ENCODE measurements around the gene RAP2C.

RAP2C gene

GRCh38 chrX:132216806-132217202 lies 2.4 kb downstream of the RAP2C start:
- H3K9me3 ChIP-seq (ENCODE audit: control insufficient read depth, insufficient read depth, low read length): no peaks in the 10 kb centered on the region
- H3K36me3 ChIP-seq (ENCODE audit: insufficient read depth, low read length): peaks cover 2% of the 10 kb centered on the region; the same call in 1 of the 2 replicates
- 0 out of 2 replicates have a peak, but pooled peaks cover 7% of the 10 kb centered on the region for H3K4me1 ChIP-seq (ENCODE audit: insufficient read depth, low read length)
- H3K9ac ChIP-seq (ENCODE audit: low read depth, low read length): peak overlapping the region; percentile 92

GRCh38 chrX:132216283-132216682 lies 3.0 kb downstream of the RAP2C start:
- H3K4me1 ChIP-seq (ENCODE audit: insufficient read depth, low read length): 0 out of 2 replicates have a peak, but pooled peaks cover 7% of the 10 kb centered on the region

GRCh38 chrX:132214518-132214917 lies 4.7 kb downstream of the RAP2C start:
- no peak overlapping the region for H3K9ac ChIP-seq (ENCODE audit: low read depth, low read length)
- H3K9me3 ChIP-seq (ENCODE audit: control insufficient read depth, insufficient read depth, low read length): no peaks in the 10 kb centered on the region
- 0 out of 2 replicates have a peak, but pooled peaks cover 6% of the 10 kb centered on the region for H3K4me1 ChIP-seq (ENCODE audit: insufficient read depth, low read length)
- peaks cover 2% of the 10 kb centered on the region; the same call in 1 of the 2 replicates for H3K36me3 ChIP-seq (ENCODE audit: insufficient read depth, low read length)

More at GRCh38 chrX:132216283-132216682, 3.0 kb downstream of the RAP2C start:
- Histone ChIP-seq H3K9me3 (ENCODE audit: control insufficient read depth, insufficient read depth, low read length) (no peaks in the 10 kb centered on the region), H3K36me3 (ENCODE audit: insufficient read depth, low read length) (peaks cover 2% of the 10 kb centered on the region; the same call in 1 of the 2 replicates), H3K9ac (ENCODE audit: low read depth, low read length) (peak overlapping the region; percentile 92)

- peaks cover 2% of the 10 kb centered on the region; the same call in 1 of the 2 replicates for H3K36me3 ChIP-seq (ENCODE audit: insufficient read depth, low read length)
- H3K9ac ChIP-seq (ENCODE audit: low read depth, low read length): no peak overlapping the region
- no peaks in the 10 kb centered on the region for H3K4me1 ChIP-seq (ENCODE audit: insufficient read depth, low read length)
- no peaks in the 10 kb centered on the region for H3K9me3 ChIP-seq (ENCODE audit: control insufficient read depth, insufficient read depth, low read length)
These were observed 9.7 kb downstream of the RAP2C start for GRCh38 chrX:132209527-132209926.

- H3K4me1 ChIP-seq (ENCODE audit: insufficient read depth, low read length): no peaks in the 10 kb centered on the region
- H3K9ac ChIP-seq (ENCODE audit: low read depth, low read length): no peak overlapping the region
- no peaks in the 10 kb centered on the region for H3K36me3 ChIP-seq (ENCODE audit: insufficient read depth, low read length)
- H3K9me3 ChIP-seq (ENCODE audit: control insufficient read depth, insufficient read depth, low read length): no peaks in the 10 kb centered on the region
These were observed 10.8 kb downstream of the RAP2C start for GRCh38 chrX:132208422-132208821.

- Histone ChIP-seq H3K36me3 (ENCODE audit: insufficient read depth, low read length) (no peaks in the 10 kb centered on the region), H3K4me1 (ENCODE audit: insufficient read depth, low read length) (no peaks in the 10 kb centered on the region), H3K9ac (ENCODE audit: low read depth, low read length) (no peak overlapping the region), H3K9me3 (ENCODE audit: control insufficient read depth, insufficient read depth, low read length) (no peaks in the 10 kb centered on the region)
These were observed 11.3 kb downstream of the RAP2C start for GRCh38 chrX:132207996-132208395.

GRCh38 chrX:132206259-132206658 lies 13.0 kb downstream of the RAP2C start:
- no peaks in the 10 kb centered on the region for H3K36me3 ChIP-seq (ENCODE audit: insufficient read depth, low read length)
- no peak overlapping the region for H3K9ac ChIP-seq (ENCODE audit: low read depth, low read length)
- H3K9me3 ChIP-seq (ENCODE audit: control insufficient read depth, insufficient read depth, low read length): no peaks in the 10 kb centered on the region
- no peaks in the 10 kb centered on the region for H3K4me1 ChIP-seq (ENCODE audit: insufficient read depth, low read length)

GRCh38 chrX:132204629-132205028 lies 14.6 kb downstream of the RAP2C start:
- Histone ChIP-seq H3K9ac (ENCODE audit: low read depth, low read length) (no peak overlapping the region), H3K4me1 (ENCODE audit: insufficient read depth, low read length) (peaks cover 10% of the 10 kb centered on the region), H3K36me3 (ENCODE audit: insufficient read depth, low read length) (no peaks in the 10 kb centered on the region), H3K9me3 (ENCODE audit: control insufficient read depth, insufficient read depth, low read length) (no peaks in the 10 kb centered on the region)

GRCh38 chrX:132200976-132201375 lies 18.3 kb downstream of the RAP2C start:
- no peaks in the 10 kb centered on the region for H3K36me3 ChIP-seq (ENCODE audit: insufficient read depth, low read length)
- no peaks in the 10 kb centered on the region for H3K9me3 ChIP-seq (ENCODE audit: control insufficient read depth, insufficient read depth, low read length)
- peaks cover 11% of the 10 kb centered on the region for H3K4me1 ChIP-seq (ENCODE audit: insufficient read depth, low read length)

GRCh38 chrX:132199941-132200340 lies 19.3 kb downstream of the RAP2C start:
- Histone ChIP-seq H3K9ac (ENCODE audit: low read depth, low read length) (no peak overlapping the region), H3K4me1 (ENCODE audit: insufficient read depth, low read length) (peaks cover 11% of the 10 kb centered on the region), H3K9me3 (ENCODE audit: control insufficient read depth, insufficient read depth, low read length) (no peaks in the 10 kb centered on the region), H3K36me3 (ENCODE audit: insufficient read depth, low read length) (no peaks in the 10 kb centered on the region)

More at GRCh38 chrX:132200976-132201375, 18.3 kb downstream of the RAP2C start:
- no peak overlapping the region for H3K9ac ChIP-seq (ENCODE audit: low read depth, low read length)

GRCh38 chrX:132193872-132194574 lies 25.2 kb downstream of the RAP2C start:
- H3K9me3 ChIP-seq (ENCODE audit: control insufficient read depth, insufficient read depth, low read length): no peaks in the 10 kb centered on the region
- H3K36me3 ChIP-seq (ENCODE audit: insufficient read depth, low read length): no peaks in the 10 kb centered on the region
- H3K9ac ChIP-seq (ENCODE audit: low read depth, low read length): no peak overlapping the region
- no peaks in the 10 kb centered on the region for H3K4me1 ChIP-seq (ENCODE audit: insufficient read depth, low read length)

- no peaks in the 10 kb centered on the region for H3K9me3 ChIP-seq (ENCODE audit: control insufficient read depth, insufficient read depth, low read length)
These were observed 27.3 kb downstream of the RAP2C start for GRCh38 chrX:132191938-132192337.

GRCh38 chrX:132188175-132188574 lies 31.1 kb downstream of the RAP2C start:
- Histone ChIP-seq H3K4me1 (ENCODE audit: insufficient read depth, low read length) (peaks cover 10% of the 10 kb centered on the region), H3K9me3 (ENCODE audit: control insufficient read depth, insufficient read depth, low read length) (no peaks in the 10 kb centered on the region), H3K36me3 (ENCODE audit: insufficient read depth, low read length) (no peaks in the 10 kb centered on the region), H3K9ac (ENCODE audit: low read depth, low read length) (no peak overlapping the region)

More at GRCh38 chrX:132191938-132192337, 27.3 kb downstream of the RAP2C start:
- Histone ChIP-seq H3K9ac (ENCODE audit: low read depth, low read length) (no peak overlapping the region), H3K4me1 (ENCODE audit: insufficient read depth, low read length) (no peaks in the 10 kb centered on the region), H3K36me3 (ENCODE audit: insufficient read depth, low read length) (no peaks in the 10 kb centered on the region)

GRCh38 chrX:132187451-132187850 lies 31.8 kb downstream of the RAP2C start:
- Histone ChIP-seq H3K9ac (ENCODE audit: low read depth, low read length) (no peak overlapping the region), H3K36me3 (ENCODE audit: insufficient read depth, low read length) (no peaks in the 10 kb centered on the region), H3K4me1 (ENCODE audit: insufficient read depth, low read length) (peaks cover 10% of the 10 kb centered on the region), H3K9me3 (ENCODE audit: control insufficient read depth, insufficient read depth, low read length) (no peaks in the 10 kb centered on the region)

- H3K9me3 ChIP-seq (ENCODE audit: control insufficient read depth, insufficient read depth, low read length): no peaks in the 10 kb centered on the region
These were observed 34.4 kb downstream of the RAP2C start for GRCh38 chrX:132184871-132185270.

More at GRCh38 chrX:132184871-132185270, 34.4 kb downstream of the RAP2C start:
- Histone ChIP-seq H3K4me1 (ENCODE audit: insufficient read depth, low read length) (peaks cover 10% of the 10 kb centered on the region), H3K36me3 (ENCODE audit: insufficient read depth, low read length) (no peaks in the 10 kb centered on the region), H3K9ac (ENCODE audit: low read depth, low read length) (no peak overlapping the region)

Data from ES-I3 (cell line).